M059J (cell line): ENCODE measurements around the gene MYO1G. TPM values are rescaled to one million over a fixed set of nuclear protein-coding genes. Genes with fewer than 3 reads are reported as not detected.
"Not testable (repeated sequence)": the region's sequence is repeated elsewhere in the genome, so short reads cannot be mapped to it uniquely, and the experiment has no call there.

Experiments
- DNase-seq: peaks from one replicate; pipeline ENCODE4 v3.0.0-alpha.2; 2012; ENCODE audit warnings: low read depth
- total RNA-seq: library from RNA; depleted of rRNA; stranded (reverse); fragments of >200 nt; shearing (Covaris generic); gene quantifications from 2 replicates; pipeline ENCODE4 v1.2.3, GENCODE V29; 2014

MYO1G gene
- total RNA-seq, 1 experiment from 2014 or later = not detected

DNA sequence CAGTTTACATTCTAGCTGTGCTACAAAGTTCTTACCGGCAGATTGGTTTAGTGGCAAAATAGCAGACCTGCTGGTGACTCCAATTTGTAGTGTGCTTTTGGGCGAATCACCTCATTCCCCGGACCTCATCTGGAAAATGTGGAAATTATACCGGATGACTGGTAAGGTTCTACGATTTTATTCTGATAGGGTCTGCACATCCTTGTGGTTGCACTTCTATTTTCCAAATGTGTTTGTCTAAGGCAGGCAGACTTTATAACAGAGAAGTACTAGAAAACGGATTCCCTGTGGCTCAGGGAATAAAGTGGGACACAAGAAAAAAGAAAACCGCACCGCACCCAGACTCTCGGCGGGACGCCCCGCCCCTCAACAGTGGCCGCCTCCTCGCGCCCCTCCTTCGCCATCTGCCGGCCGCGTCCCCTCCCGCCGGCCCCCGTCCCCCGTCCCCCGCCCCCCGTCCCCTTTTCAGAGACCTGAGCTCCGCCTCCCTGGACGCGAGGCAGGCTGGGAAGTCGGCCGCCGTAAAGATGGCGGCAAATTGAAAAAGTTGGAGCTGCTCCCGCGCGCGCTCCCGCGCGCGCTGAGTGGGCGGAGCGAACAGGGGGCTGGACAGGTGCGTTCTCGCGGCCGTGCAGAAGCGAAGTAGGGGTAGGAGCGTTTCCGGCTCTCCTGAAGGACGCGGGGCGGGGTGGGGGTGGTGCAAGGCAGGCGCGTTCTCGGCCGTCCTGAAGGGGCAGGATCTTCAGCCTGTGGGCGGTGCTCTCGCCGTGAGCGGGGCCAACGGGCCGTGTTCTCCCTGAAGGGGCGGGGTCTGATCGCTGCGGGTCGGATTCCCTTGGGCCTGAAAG lies 20.7 kb upstream of the MYO1G start:
- peak; percentile 99 for DNase-seq

DNA sequence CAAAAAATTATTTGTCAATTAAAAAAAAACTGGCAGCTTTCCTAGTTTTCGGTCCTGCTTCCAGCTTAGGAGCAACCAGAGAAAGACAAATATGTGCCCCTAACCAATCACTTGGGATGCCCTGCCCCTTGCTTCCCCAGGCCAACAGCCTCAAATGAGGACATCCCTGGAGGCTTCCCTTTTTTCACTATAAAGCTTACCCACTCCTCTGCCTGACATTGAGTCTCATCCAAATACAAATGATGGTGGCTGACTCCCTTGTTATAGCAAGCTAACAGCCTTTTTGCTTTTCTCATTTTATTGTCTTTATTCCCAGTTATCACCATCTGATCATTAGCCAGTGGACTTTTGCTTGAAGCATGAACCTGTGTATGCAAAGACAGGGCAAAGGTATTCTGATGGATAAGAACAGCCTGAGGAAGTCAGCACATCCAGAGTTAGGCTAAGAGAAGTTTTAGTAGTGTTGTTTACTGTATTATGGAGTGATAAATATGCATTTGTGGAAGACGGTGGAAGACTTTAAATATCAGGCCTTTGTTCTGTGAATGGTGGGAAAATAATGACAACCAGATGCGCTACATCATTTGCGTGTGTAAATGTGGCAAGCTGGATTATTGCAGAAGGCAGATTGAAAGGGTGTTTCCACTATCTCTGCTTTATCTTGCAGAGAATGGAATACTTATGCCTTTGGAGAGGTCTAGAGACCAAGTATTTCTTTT lies 19.5 kb upstream of the MYO1G start:
- DNase-seq = no peak

DNA sequence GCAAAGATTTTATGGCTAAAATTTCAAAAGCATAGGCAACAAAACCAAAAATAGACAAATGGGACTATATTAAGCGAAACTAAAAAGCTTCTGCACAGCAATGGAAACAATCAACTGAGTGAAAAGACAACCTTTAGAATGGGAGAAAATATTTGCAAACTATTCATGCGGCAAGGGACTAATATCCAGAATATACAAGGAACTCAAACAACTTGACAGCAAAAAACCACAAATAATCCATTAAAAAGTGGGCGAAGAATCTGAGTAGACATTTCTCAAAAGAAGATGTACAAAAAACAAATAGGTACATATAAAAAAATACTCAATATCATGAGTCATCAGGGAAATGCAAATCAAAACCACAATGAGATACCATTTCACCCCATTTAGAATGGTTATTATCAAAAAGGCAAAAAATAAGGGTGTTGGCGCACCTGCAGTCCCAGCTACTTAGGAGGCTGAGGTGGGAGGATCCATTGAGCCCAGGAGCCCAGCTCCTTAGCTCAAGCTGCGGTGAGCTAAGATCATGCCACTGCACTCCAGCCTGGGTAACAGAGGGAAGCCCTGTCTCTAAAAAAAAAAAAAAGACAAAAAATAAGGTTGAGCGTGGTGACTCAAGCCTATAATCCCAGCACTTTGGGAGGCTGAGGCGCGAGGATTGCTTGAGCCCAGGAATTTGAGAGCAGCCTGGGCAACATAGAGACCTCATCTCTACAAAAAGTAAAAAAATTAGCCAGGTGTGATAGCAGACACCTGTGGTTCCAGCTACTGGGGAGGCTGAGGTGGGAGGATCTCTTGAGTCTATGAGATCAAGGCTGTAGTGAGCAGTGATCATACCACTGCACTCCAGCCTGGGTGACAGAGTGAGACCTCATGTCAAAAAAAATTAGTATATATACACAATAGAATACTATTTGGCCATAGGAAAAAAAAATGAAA lies 17.0 kb upstream of the MYO1G start:
- DNase-seq = no peak

DNA sequence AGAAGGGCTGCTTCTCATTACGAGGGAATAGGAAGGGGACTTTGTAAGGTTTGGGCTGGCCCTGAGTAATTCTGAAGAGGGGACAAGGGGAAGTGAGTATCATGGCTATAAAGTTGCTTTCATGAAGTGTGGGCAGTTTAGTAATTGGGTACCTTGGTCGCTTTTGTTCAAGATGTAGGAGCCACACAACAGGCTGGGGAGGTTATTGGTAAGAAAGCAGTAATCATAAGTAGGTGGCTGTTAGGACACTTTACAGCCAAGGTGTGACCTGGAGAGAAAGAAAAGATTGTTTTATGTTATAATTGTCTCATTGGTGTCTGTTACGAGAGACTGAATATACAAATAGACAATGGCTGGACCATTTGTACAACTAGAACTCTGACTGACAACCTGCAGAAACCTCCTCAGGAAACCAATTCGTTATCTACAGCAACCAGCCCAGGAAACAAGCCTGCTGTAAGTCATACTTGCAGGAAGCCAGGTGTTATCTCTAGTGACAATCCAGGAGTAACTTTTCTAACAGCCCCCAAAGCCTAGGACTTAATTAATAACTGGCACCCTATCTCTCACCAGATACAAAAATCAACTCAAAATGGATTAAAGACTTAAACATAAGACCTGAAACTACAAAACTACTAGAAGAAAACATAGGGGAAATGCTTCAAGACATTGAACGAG lies 16.2 kb upstream of the MYO1G start:
- no peak for DNase-seq

DNA sequence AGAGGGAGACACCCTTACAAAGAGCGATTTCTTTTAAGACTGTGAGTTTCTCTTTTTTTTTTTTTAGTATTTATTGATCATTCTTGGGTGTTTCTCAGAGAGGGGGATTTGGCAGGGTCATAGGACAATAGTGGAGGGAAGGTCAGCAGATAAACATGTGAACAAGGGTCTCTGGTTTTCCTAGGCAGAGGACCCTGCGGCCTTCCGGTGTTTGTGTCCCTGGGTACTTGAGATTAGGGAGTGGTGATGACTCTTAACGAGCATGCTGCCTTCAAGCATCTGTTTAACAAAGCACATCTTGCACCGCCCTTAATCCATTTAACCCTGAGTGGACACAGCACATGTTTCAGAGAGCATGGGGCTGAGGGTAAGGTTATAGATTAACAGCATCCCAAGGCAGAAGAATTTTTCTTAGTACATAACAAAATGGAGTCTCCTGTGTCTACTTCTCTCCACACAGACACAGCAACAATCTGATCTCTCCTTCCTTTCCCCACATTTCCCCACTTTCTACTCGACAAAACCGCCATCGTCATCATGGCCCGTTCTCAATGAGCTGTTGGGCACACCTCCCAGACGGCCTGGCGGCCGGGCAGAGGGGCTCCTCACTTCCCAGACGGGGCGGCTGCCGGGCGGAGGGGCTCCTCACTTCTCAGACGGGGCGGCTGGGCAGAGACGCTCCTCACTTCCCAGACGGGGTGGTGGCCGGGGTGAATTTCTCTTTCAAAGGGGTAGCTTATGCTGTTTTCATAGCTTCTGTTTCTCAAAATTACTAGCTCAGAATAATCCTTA lies 13.4 kb upstream of the MYO1G start:
- not testable (repeated sequence) for DNase-seq

DNA sequence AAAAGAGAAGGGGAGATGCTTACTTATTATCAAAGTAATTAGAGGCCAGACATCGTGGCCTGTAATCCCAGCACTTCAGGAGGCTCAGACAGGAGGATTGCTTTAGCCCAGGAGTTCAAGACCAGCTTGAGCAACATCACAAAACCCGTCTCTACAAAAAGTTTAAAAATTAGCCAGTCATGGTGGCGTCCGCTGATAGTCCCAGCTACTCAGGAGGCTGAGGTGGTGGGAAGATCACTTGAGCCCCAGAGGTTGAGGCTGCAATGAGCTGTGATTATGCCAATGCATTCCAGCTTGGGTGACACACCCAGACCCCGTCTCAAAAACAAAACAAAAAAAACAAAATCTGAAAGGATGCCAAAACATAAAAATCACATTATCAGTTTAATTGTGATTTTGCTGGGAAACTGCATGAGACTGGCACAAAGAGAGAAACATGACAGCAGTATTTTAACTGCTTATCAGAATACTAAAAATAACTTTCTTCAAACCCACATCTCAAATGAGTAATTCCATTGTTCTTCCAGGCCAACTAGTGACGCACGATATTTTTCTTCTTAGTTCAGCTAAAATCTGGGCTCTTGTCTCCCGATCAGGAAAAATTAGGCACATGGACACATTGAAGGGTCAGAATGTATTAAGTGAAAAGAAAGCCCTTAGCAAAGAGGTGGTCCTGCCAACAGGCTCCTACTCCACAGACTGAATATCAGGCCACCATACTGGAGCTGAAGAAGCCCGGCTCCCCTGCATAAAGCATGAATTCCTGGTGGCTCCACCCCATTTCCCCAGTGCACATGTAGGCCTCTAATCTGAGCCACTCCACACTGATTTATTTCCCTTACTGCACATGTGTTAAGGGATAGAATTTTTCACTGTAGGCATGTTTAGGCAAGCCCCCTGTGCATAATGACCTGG lies 11.6 kb upstream of the MYO1G start:
- peak; percentile 87 for DNase-seq

DNA sequence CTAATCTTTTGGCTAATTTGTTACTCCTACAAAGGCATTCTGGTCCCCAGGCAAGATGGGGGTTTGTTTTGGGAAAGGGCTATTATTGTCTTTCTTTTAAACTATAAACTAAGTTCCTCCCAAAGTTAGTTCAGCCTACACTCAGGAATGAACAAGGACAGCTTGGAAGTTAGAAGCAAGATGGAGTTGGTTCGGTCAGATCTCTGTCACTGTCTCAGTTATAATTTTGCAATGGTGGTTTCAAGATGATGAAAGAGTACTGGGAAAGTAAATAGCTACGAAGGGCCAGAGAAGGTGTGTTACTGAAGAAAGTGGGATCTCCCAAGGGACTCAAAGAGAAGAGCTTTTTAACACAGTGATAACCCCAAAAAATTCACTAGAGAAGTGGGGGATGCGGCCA lies 10.3 kb upstream of the MYO1G start:
- DNase-seq = no peak

DNA sequence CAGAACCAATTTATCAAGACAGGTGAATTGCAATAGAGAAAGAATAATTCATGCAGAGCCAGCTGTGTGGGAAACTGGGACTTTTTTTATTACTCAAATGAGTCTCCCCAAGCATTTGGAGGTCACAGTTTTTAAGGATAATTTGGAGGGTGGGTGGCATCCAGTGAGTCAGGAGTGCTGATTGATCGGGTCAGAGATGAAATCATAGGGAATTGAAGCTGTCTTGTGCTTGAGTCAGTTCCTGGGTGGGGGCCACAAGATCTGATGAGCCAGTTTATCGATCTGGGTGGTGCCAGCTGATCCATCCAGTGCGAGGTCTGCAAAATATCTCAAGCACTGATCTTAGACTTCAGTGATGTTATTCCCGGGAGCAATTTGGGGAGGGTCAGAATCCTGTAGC lies 9.9 kb upstream of the MYO1G start:
- no peak for DNase-seq

DNA sequence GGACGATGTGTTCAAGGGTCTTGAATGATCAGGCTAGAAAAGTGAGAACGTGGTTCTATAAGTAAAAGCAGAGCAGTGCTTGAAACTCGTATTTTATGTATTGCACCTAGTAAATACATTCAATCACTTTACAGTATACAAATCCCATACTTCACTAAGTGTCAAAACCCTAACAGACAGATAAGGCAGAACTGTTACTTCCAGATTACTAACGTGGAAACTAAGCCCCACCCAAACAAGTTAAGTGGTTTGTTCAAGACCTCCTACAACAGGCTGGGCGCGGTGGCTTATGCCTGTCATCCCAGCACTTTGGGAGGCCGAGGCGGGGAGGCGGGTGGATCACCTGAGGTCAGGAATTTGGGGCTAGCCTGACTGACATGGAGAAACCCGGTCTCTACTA lies 9.2 kb upstream of the MYO1G start:
- no peak for DNase-seq

DNA sequence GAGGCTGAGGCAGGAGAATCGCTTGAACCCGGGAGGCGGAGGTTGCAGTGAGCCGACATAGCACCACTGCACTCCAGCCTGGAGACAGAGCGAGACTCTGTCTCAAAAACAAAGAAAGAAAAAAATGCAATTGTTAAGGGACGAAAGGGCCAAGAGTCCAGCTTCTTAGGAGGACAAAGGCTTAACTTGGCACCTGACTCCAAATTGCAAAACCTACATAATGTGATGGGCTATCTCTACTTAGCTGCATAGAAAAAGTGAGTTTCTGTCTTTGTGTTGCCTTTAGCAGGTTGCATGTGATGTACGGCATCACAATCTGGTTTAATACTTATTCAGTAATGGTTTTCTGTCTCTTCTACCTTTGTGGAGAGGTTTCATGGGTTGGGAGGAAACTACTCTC lies 8.6 kb upstream of the MYO1G start:
- no peak for DNase-seq

DNA sequence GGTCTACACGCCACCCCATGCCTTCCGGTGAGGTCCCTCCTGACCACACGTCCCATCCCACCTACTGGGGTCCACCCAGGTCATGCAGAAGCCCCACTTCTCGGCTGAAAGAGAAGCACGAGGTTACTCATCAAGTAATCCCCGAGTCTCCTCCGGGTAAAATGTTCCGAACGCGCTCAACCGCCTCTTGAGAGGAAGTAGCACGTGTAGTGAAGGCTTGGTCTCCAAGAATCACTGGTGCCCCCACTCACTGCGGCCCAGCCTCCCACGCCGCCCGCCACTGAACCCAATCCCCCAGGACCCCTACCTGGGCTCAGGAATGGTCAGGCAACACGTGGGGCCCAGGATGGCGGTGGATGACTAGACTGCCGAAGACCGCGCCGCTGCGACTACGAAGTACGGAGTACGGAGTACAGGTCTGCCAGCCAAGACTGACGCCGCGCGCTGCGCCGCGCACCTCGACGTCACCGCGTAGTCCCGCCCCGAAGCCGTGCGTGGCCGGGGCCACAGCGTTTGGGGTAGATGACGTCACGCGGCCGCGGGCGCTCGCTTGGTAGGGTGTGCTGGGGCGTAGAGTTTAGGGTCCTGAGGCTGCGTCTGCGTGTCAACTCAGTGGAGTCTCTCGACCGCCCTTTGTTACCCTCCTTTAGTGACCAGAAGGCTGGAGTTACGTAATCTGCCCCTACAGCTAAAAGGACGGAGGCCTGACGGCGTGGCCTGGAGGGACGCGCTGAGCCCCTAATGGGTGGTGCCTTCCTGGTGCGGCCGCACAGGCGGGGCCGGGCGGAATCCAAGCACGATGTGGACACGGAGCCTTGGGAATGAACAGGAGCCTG lies 7.6 kb upstream of the MYO1G start:
- DNase-seq = peak; percentile 91

DNA sequence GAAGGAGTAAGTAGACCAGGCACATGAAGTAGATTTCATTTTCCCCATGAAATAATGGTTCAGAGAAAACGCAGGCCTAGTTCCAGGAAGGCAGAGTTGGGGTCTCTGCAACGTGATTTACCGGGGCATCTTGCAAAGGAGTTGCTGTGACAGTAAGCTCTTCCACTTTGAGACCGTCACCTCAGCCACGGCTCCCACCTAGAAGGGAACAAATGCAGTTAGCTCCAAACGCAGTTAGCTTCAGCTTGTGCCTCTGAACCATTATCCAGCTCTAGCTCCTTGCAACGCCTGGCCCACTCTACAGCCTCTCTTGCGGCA lies 7.0 kb upstream of the MYO1G start:
- no peak for DNase-seq

DNA sequence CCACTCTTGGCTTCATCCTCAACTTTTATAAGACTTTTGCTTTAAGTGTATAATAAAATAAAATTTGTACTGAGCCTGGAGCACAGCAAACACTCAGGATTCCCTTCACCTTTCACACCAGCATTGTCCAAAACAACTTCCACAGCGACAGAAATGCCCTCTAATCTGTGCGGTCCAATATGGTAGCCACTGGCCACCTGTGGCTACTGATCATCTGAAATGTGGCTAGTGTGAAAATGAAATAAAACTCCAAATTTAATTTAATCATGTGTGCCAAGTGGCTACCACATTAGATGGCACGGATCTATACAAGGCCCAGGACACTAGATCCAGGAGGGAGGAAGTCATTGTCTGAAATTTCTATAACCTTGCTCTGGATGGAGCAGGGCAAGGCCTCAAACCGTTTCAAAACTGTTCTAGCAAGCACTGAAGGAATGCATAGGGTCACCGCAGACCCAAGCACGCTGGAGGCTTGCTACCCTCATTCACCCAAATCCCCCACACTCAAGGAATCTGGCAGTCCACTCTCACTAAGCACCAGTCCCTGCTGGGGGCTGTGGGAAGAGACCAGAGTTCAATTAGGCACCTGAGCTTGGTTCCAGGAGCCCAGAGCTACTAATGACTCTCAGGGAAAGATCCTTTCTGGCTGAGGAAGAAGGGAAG lies 6.3 kb upstream of the MYO1G start:
- DNase-seq = no peak

DNA sequence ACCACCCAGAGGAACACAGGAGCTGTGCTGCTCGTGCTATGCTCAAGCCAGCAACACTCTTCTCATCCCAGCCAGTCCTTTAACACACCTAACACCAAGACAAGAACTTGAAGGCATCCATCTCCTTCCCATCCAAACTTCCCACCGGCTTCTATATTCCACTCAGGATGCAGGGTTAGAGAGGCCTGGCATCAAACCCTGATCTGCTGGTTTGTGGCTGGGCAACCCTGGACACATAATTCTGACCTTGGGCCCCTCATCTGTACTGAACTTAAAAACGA lies 5.6 kb upstream of the MYO1G start:
- no peak for DNase-seq

DNA sequence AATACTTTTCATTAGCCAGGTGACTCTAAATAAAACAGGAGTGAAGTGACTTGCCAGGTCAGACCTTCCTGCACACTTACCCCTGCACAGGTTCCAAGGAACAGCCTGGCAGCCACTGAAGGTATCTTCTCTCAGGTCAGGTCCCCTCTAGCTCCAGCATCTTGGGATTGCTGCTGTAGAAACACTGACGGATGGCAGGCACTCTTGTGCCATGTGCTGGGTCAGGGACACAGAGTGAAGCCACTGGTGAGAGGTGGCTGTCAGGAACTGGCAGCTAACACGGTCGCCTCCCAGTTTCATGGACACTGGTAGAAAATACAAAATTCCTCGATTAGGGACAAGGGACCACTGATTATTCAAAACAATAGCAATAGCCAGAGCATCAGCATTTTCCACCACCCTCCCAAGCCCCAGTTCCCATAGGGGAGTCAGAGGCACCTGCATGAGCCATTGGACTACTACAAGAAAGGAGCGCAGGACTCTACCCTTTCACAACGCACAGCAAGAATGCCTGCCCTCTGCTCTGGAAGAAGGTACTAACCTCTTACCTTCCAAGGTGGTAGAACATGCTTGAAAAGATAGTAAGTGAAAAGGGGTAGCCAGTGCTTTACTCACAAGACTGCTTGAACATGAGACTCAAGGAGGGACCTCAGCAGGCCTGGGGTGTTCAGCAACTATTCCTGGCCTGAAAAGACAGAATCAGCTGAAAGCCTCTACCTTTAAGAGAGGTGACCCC lies 5.1 kb upstream of the MYO1G start:
- no peak for DNase-seq

DNA sequence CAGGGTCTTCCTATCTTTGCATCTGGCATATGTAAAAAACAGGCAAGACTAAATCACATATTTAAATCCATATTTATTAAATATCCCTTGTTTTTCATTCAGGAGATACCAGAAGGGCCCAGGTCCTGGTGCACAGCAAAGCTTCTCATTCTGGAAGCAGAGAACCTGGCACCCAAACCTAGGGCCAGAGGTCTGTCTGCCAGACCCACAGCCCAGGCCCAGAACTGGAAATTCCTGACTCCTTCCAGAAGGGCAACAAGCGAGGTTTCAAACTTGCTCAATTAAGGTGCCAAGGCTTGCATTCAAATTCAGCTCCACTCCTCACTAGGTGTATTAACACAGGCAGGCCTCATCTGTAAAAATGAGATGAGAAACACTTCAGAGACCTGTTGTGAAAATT lies 4.2 kb upstream of the MYO1G start:
- DNase-seq = no peak

DNA sequence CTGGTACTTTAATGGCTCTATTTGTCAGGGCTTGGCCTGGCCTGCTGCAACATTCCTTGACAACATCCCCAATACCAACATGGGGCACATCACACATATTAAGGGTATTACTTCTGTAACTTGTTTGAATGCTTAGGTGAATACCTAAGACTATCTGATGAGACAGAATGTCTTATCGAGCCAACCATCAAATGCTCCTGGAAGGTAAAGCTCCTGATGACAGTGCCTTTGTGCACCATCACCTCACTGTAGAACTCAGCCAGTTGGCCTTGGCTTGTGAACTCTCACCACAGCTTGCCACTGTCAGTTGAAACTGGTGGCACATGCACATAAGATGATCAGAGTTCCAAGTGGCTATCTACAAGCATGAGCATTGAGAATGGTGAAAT lies 3.7 kb upstream of the MYO1G start:
- DNase-seq = no peak
